ENCODE results near the gene GRK6. TPM values are rescaled to one million over a fixed set of nuclear protein-coding genes. Genes with fewer than 3 reads are reported as not detected.

The GRK6 gene
- total and polyA plus RNA-seq, 9 of the 15 experiments (the other 6 are each of a cell fraction or from before 2014, with no cell fraction given), result 0.63 to 122 (median 44.5) TPM

DNA sequence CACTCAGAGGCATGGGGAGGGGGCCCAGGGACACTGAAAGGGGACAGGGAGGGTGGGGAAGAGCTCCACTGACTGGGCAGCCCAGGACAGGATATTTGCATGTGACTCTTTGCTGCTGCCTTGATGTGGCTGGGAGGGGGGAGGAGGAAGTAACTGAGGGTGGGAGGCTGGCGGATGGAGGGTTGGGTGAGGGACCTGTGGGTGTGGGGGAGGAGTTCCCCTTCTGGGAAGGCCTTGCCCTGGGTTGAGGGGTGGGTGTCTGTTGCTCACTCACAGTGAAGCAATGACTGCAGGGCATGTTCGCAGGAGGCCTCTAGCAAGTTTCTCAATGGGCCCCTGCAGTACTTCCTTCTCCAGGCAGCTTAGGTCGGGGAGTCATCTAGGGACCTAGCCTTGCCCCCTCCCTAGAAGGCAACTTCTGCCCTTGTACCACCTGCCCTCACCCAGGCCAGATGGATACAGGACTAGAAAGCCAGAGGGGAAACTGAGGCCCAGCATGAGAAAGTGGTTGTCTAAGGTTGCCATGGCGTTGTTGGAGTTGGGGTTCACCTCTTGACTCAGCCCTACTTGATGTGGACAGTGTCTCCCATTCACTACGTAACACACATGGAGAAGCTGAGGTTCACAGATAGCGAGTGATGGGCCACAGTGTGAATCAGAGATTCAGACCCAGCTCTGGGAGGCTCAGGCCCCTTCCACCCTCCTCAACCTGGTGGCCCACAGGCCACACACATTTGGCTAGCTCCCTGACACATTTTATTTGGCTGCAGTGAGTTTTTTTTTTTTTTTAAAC is 3.0 kb downstream of the GRK6 start (continued):
- TF ChIP-seq HMBOX1 (IDR thresholded peaks at IDR 0.05), result no peak
- TF ChIP-seq CREB3L1 (IDR thresholded peaks at IDR 0.05; ENCODE audit: borderline replicate concordance, low read depth), result no peak
- TF ChIP-seq NRF1 (conservative IDR thresholded peaks at IDR 0.05 in 1 of 2, IDR thresholded peaks at IDR 0.05 in 1 of 2), result no peak
- TF ChIP-seq ZNF253 (CRISPR knock-in tag; conservative IDR thresholded peaks at IDR 0.05), result no peak
- TF ChIP-seq MYNN (IDR thresholded peaks at IDR 0.05), result no peak
- TF ChIP-seq MYNN (CRISPR knock-in tag; IDR thresholded peaks at IDR 0.05), result no peak
- TF ChIP-seq, protein P1, sequence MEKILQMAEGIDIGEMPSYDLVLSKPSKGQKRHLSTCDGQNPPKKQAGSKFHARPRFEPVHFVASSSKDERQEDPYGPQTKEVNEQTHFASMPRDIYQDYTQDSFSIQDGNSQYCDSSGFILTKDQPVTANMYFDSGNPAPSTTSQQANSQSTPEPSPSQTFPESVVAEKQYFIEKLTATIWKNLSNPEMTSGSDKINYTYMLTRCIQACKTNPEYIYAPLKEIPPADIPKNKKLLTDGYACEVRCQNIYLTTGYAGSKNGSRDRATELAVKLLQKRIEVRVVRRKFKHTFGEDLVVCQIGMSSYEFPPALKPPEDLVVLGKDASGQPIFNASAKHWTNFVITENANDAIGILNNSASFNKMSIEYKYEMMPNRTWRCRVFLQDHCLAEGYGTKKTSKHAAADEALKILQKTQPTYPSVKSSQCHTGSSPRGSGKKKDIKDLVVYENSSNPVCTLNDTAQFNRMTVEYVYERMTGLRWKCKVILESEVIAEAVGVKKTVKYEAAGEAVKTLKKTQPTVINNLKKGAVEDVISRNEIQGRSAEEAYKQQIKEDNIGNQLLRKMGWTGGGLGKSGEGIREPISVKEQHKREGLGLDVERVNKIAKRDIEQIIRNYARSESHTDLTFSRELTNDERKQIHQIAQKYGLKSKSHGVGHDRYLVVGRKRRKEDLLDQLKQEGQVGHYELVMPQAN (IDR thresholded peaks at IDR 0.05; ENCODE audit: borderline replicate concordance), result no peak
- TF ChIP-seq CLOCK (CRISPR knock-in tag; IDR thresholded peaks at IDR 0.05; ENCODE audit: borderline replicate concordance), result no peak
- TF ChIP-seq MEF2A (IDR thresholded peaks at IDR 0.05; ENCODE audit: control insufficient read depth, low read depth, low read length), result no peak
- TF ChIP-seq ZBED1 (IDR thresholded peaks at IDR 0.05), result no peak
- TF ChIP-seq L3MBTL2 (IDR thresholded peaks at IDR 0.05), result no peak
- no peak for TF ChIP-seq GABPB1 (CRISPR knock-in tag; IDR thresholded peaks at IDR 0.05)
- TF ChIP-seq NFATC3 (IDR thresholded peaks at IDR 0.05), result no peak
- no peak for TF ChIP-seq ZKSCAN3 (CRISPR knock-in tag; IDR thresholded peaks at IDR 0.05)
- TF ChIP-seq WHSC1 (IDR thresholded peaks at IDR 0.05; ENCODE audit: low read length), result no peak
- TF ChIP-seq CEBPG (CRISPR knock-in tag; IDR thresholded peaks at IDR 0.05), result no peak
- 0 out of 4 replicates have a peak, but pooled peaks of 1 of the 2 experiments have one; percentile 21 for TF ChIP-seq CEBPG (tag; conservative IDR thresholded peaks at IDR 0.05 in 1 of 2, IDR thresholded peaks at IDR 0.05 in 1 of 2)

Measured in K562 (cell line).